Neural crest cell (in vitro differentiated cells): Measurements from ENCODE around the gene PGF. TPM values are rescaled to one million over a fixed set of nuclear protein-coding genes. Genes with fewer than 3 reads are reported as not detected.

ENCODE experiments used
- DNase-seq: peaks from one replicate; pipeline ENCODE4 v3.0.0; 2021; ENCODE audit warnings: low read depth, mixed read lengths, low spot score
- H3K27ac Mint-ChIP-seq: one replicate; pipeline ENCODE4 v1.8.0; 2021; ENCODE audit warnings: mild to moderate bottlenecking, mixed read lengths; ENCODE audit not compliant: unreplicated experiment
- H3K27me3 Mint-ChIP-seq: 2 replicates; pipeline ENCODE4 v1.8.0; 2021; ENCODE audit warnings: low read depth, mild to moderate bottlenecking, mixed read lengths
- H3K36me3 Mint-ChIP-seq: 2 replicates; pipeline ENCODE4 v1.8.0; 2021; ENCODE audit warnings: low read depth, mild to moderate bottlenecking, mixed read lengths
- H3K4me1 Mint-ChIP-seq: 2 replicates; pipeline ENCODE4 v1.8.0; 2021; ENCODE audit warnings: mixed read lengths
- H3K4me3 Mint-ChIP-seq: one replicate; pipeline ENCODE4 v1.8.0; 2021; ENCODE audit warnings: mild to moderate bottlenecking, mixed read lengths
- H3K9me3 Mint-ChIP-seq: 2 replicates; pipeline ENCODE4 v1.8.0; 2021; ENCODE audit warnings: mixed read lengths
- CTCF ChIP-seq: fragments of 200-600 bp; sonication (generic); conservative IDR thresholded peaks from 2 replicates; pipeline ENCODE4 v1.5.0; 2021; ENCODE audit warnings: antibody characterized with exemption, mild to moderate bottlenecking
- total RNA-seq: library from RNA; stranded (reverse); gene quantifications from 2 replicates; pipeline ENCODE4 v1.2.1, GENCODE V29; 2021

Gene PGF
- total RNA-seq, 1 donor from 2014 or later, result 2.9 TPM

- H3K4me3 Mint-ChIP-seq, result no peak overlapping the region
- DNase-seq, result no peak
- no peaks in the 10 kb centered on the region for H3K36me3 Mint-ChIP-seq
- H3K4me1 Mint-ChIP-seq, result peaks cover 12% of the 10 kb centered on the region
- H3K9me3 Mint-ChIP-seq, result no peaks in the 10 kb centered on the region
- TF ChIP-seq CTCF, result no peak
- peak overlapping the region; percentile 27 for H3K27ac Mint-ChIP-seq
- no peaks in the 10 kb centered on the region for H3K27me3 Mint-ChIP-seq
Observed at GRCh38 chr14:74949191-74949601, 6.2 kb downstream of the PGF start.

GRCh38 chr14:74948228-74949175 lies 6.9 kb downstream of the PGF start:
- no peak for DNase-seq
- H3K27ac Mint-ChIP-seq, result peak overlapping the region; percentile 35
- no peak for TF ChIP-seq CTCF
- peaks cover 12% of the 10 kb centered on the region for H3K4me1 Mint-ChIP-seq
- no peaks in the 10 kb centered on the region for H3K27me3 Mint-ChIP-seq
- H3K9me3 Mint-ChIP-seq, result no peaks in the 10 kb centered on the region
- H3K4me3 Mint-ChIP-seq, result no peak overlapping the region
- H3K36me3 Mint-ChIP-seq, result no peaks in the 10 kb centered on the region

- Mint-ChIP-seq H3K4me3 (no peak overlapping the region), H3K27me3 (no peaks in the 10 kb centered on the region), H3K36me3 (no peaks in the 10 kb centered on the region), H3K27ac (no peak overlapping the region), H3K9me3 (no peaks in the 10 kb centered on the region), H3K4me1 (peaks cover 12% of the 10 kb centered on the region)
- TF ChIP-seq CTCF, result no peak
- DNase-seq, result no peak
Observed at GRCh38 chr14:74947353-74948227, 7.8 kb downstream of the PGF start.

GRCh38 chr14:74946659-74947281 lies 8.6 kb downstream of the PGF start:
- Mint-ChIP-seq H3K27me3 (no peaks in the 10 kb centered on the region), H3K9me3 (no peaks in the 10 kb centered on the region), H3K36me3 (no peaks in the 10 kb centered on the region), H3K4me1 (peaks cover 14% of the 10 kb centered on the region), H3K27ac (peak overlapping the region; percentile 89), H3K4me3 (peak overlapping the region; percentile 27)
- peak; percentile 12 for TF ChIP-seq CTCF
- no peak for DNase-seq
